ENCODE data around the gene PLCXD1.

Gene PLCXD1

DNA sequence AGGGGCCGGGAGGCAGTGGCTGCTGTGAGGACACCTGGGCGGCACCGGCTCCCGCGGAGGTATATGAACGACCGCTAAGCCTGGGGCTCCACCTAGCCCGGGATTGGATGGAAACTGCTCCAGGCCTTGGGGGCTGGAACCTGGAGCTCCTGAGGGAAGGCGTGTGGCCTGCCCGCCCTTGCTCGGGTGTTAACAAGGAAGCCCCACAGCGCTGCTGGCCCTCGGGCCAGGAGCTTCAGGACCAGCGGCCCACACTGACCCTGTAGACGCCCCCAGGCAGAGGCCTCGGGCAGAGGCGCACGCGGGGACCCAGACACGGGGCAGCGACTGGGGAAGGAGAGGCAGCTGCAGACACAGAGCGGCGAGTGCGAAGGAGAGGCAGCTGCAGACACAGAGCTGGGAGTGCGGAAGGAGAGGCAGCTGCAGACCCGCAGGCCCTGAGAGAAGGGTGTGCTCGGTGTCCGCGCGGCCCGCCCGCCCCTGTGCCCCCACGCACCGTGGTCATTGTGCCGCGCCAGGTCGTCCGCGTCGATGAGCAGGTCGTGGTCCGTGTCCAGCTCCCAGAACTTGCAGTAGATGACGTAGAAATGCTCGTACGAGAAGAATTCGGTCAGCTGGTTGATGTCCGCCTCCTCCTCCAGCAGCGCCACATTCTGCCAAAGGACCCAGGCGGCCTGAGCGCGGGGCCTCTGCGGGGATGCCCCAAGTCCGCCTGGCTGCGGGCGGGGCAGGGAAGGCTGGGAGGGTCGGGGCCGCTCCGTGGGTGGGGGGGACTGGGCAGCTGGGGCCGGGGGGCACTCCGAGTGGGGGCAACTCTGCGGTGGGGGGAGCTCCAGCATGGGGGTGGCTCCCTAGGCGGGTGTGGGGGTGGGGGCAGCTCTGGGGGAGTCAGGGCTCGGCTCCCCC, 64.1 kb downstream of the PLCXD1 start:
- no peak for TF ChIP-seq CTCF (IDR thresholded peaks at IDR 0.05; ENCODE audit: insufficient read depth, low read depth, low read length, missing control alignments)
- H3K4me3 ChIP-seq (ENCODE audit: low read depth, low read length), result no peak overlapping the region
- no peak for DNase-seq (ENCODE audit: low read depth)

- no peak for DNase-seq (ENCODE audit: low read depth)
- no peak overlapping the region for H3K4me3 ChIP-seq (ENCODE audit: low read depth, low read length)
- no peak for TF ChIP-seq CTCF (IDR thresholded peaks at IDR 0.05; ENCODE audit: insufficient read depth, low read depth, low read length, missing control alignments)
Measured at GRCh38 chrX:346034-346813, 65.0 kb downstream of the PLCXD1 start.

DNA sequence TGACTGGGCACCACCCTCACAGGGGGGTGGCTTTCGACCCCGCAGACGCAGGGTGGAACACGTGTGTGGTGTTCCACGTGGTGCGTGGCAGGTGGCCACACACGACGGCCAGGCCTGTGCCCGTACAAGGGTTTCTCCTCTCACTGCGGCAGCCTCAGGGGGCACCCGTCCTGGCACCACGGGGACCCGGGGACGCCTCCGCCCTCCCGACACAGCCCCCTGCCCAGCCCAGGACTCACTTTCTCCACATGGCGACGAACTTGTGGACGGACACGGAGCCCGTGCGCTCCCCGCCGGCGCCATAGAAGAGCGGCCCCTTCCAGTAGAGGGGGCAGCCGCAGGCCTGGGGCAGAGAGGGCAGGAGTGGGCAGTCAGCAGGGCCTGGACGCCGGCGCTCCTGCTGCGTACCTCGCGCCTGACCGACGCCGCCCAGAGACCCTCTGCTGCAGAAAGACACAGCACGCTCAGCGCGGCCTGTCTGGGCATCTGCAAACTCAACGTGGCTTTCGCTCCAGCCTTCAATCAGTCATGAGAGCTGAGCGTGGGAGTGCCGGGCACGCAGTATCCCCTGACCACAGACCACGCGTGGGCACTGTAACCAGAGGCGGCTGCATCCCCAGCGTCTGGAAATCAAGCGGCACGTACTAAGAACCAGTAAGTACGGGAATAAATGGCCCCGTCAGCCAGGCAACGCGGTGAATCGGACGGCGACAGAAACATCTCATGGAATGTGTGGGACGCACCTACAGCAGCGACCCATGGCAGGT, 66.4 kb downstream of the PLCXD1 start:
- no peak overlapping the region for H3K4me3 ChIP-seq (ENCODE audit: low read depth, low read length)
- no peak for DNase-seq (ENCODE audit: low read depth)
- TF ChIP-seq CTCF (IDR thresholded peaks at IDR 0.05; ENCODE audit: insufficient read depth, low read depth, low read length, missing control alignments), result no peak

DNA sequence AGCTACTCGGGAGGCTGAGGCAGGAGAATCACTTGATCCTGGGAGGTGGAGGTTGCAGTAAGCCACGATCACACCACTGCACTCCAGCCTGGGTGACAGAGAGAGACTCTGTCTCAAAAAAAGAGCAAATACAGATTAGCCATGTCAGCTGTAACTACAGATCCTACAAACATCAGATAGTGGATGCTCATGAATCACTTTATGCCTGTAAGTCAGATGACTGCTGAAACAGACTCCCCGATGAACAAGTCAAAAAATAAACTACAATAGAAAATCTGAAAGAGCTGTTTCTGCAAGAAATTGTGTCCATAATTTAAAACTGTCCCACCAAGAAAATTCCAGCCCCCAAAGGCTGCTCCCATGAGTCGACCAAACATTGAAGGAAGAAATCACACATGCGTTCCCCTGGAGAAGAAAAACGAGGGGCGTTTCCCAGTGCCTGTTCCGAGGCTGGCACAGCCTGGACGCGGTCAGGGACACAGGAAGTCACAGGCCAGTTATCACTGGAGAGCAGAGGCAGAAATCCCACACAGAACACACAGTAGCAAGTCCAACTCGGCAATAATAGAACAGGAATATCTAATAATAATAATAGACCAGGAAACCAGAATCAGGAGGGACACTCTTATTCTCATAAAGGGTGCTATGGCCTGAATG, 67.4 kb downstream of the PLCXD1 start:
- no peak for DNase-seq (ENCODE audit: low read depth)
- TF ChIP-seq CTCF (IDR thresholded peaks at IDR 0.05; ENCODE audit: insufficient read depth, low read depth, low read length, missing control alignments), result no peak
- H3K4me3 ChIP-seq (ENCODE audit: low read depth, low read length), result no peak overlapping the region

- H3K4me3 ChIP-seq (ENCODE audit: low read depth, low read length), result no peak overlapping the region
- TF ChIP-seq CTCF (IDR thresholded peaks at IDR 0.05; ENCODE audit: insufficient read depth, low read depth, low read length, missing control alignments), result no peak
- no peak for DNase-seq (ENCODE audit: low read depth)
Measured at GRCh38 chrX:349196-349595, 68.0 kb downstream of the PLCXD1 start.

DNA sequence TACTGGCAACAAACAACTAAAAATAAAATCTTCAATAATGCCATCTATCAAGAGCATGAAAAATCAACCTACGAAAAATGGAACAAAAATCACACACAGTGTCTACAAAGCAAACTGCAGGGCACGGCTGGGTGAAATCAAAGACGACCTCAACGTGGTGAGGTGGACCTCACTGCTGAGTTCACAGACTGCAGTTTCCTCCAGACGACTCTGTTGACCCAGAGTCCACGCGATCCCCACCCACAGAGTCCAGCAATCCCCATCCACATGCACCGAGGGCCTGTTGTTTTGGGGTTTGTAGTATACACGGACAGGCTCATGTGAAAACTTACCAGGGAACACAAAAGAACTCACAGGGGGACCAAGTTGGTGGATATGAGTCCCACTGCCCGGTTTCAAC, 68.5 kb downstream of the PLCXD1 start:
- no peak for TF ChIP-seq CTCF (IDR thresholded peaks at IDR 0.05; ENCODE audit: insufficient read depth, low read depth, low read length, missing control alignments)
- no peak overlapping the region for H3K4me3 ChIP-seq (ENCODE audit: low read depth, low read length)
- no peak for DNase-seq (ENCODE audit: low read depth)
